Measurements from ENCODE around the gene LSAMP. TPM values are rescaled to one million over a fixed set of nuclear protein-coding genes. Genes with fewer than 3 reads are reported as not detected.
"Not testable (repeated sequence)": the region's sequence is repeated elsewhere in the genome, so short reads cannot be mapped to it uniquely, and the experiment has no call there.

LSAMP gene
- total RNA-seq, 4 donors from 2014 or later = 1.1 to 3.5 (median 2.0) TPM

DNA sequence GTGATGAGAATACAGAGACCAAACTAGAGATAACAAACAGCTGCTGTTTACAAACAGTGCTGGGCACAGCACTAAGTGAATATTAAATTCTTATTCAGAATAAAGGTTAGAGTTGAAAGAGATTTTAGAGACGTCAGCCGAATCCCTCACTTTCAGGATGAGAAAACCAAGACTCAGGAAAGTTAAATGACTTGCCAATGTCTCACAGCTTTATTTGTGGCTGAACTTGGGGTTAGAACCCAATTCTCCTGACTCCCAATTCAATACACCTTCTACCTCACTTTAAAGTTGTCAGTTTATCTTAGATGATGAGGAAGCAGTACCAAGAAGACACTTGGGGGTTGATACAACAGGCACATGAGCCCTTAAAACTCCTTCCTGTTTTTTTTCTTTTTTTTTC is 641.1 kb downstream of the LSAMP start:
- no peak for TF ChIP-seq POLR2A (IDR thresholded peaks at IDR 0.05)
- TF ChIP-seq, protein P1, sequence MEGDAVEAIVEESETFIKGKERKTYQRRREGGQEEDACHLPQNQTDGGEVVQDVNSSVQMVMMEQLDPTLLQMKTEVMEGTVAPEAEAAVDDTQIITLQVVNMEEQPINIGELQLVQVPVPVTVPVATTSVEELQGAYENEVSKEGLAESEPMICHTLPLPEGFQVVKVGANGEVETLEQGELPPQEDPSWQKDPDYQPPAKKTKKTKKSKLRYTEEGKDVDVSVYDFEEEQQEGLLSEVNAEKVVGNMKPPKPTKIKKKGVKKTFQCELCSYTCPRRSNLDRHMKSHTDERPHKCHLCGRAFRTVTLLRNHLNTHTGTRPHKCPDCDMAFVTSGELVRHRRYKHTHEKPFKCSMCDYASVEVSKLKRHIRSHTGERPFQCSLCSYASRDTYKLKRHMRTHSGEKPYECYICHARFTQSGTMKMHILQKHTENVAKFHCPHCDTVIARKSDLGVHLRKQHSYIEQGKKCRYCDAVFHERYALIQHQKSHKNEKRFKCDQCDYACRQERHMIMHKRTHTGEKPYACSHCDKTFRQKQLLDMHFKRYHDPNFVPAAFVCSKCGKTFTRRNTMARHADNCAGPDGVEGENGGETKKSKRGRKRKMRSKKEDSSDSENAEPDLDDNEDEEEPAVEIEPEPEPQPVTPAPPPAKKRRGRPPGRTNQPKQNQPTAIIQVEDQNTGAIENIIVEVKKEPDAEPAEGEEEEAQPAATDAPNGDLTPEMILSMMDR (IDR thresholded peaks at IDR 0.05) = no peak
- H3K4me3 ChIP-seq (ENCODE audit: low read depth, poor library complexity, severe bottlenecking) = no peak overlapping the region
- intact Hi-C loops (cut with DNase I; ENCODE audit: low total_unique reads) = no loop called here
- 83 to 87% methylated on average over 2 of the region's 2 CpGs for WGBS, 2 donors
- DNase-seq (ENCODE audit: low spot score in 2 of 2) = no peak

DNA sequence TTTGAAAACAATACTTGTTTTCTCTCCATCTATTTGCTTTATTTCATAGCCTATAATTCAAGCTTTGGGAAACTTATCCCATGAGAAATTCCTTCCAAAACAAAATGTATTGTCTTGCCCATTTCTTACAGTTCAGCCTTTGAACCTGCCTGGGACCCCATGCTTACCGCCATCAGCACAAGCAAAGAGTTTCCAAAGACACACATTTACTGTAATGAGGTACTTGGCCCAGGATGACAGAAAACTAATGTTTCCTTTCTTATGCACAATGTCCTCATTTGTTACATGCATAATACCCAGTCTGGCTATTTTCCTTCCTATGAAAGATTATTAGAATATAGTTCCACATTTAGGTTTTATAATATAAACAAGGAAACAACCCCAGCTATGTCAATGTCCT is 641.6 kb downstream of the LSAMP start:
- WGBS, 2 donors = 71 to 83% methylated on average over 1 of the region's 1 CpG
- DNase-seq (ENCODE audit: low spot score in 2 of 2) = no peak
- no peak overlapping the region for H3K4me3 ChIP-seq (ENCODE audit: low read depth, poor library complexity, severe bottlenecking)
- intact Hi-C loops (cut with DNase I; ENCODE audit: low total_unique reads) = no loop called here
- TF ChIP-seq POLR2A (IDR thresholded peaks at IDR 0.05) = no peak
- TF ChIP-seq, protein P1 (IDR thresholded peaks at IDR 0.05) = no peak

DNA sequence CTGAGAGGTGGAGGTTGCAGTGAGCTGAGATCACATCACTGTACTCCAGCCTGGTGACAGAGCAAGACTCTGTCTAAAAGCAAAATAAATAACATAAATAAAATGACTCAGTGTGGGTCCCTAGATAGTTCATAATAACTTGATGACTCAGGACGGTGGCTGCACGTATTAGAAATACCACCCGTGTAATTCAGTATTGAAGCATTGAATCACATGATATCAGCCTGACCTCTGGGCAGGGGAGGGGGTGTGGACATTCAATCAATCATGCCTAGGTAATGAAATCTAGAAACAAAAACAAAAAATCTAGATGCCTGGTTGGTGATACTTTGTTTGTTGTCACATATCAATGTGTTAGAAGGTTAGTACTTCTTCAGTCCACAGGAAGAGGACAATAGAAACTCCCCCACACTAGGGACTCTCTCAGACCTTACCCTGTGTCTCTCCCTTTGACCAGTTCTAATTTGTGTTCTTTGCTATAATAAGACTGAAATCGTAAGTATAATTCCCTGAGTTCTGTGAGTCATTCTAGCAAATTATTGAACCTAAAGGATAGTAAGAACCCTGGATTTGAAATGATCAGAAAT is 644.7 kb downstream of the LSAMP start:
- H3K4me3 ChIP-seq (ENCODE audit: low read depth, poor library complexity, severe bottlenecking) = no peak overlapping the region
- DNase-seq (ENCODE audit: low spot score in 2 of 2) = no peak
- no peak for TF ChIP-seq POLR2A (IDR thresholded peaks at IDR 0.05)
- TF ChIP-seq, protein P1 (IDR thresholded peaks at IDR 0.05) = no peak
- WGBS, 2 donors = 63 to 75% methylated on average over 4 of the region's 4 CpGs
- intact Hi-C loops (cut with DNase I; ENCODE audit: low total_unique reads) = no loop called here

DNA sequence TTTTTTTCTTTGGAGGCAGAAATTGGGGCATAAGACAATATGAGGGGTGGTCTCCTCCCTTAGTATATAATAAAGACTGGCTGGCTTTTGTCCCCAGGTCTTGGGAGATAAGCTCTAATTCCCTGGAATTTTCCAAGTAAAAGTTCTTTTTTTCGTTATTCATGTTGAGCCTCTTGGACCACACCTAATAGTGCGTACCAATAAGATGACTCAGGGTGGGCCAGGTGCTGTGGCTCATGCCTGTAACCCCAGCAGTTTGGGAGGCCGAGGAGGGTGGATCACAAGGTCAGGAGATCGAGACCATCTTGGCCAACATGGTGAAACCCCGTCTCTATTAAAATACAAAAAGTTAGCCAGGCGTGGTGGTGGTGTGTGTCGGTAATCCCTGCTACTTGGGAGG is 645.2 kb downstream of the LSAMP start:
- DNase-seq (ENCODE audit: low spot score in 2 of 2); H3K4me3 ChIP-seq (ENCODE audit: low read depth, poor library complexity, severe bottlenecking); intact Hi-C loops (cut with DNase I; ENCODE audit: low total_unique reads): not testable (repeated sequence)
- 85 to 94% methylated on average over 7 of the region's 7 CpGs for WGBS, 2 donors

DNA sequence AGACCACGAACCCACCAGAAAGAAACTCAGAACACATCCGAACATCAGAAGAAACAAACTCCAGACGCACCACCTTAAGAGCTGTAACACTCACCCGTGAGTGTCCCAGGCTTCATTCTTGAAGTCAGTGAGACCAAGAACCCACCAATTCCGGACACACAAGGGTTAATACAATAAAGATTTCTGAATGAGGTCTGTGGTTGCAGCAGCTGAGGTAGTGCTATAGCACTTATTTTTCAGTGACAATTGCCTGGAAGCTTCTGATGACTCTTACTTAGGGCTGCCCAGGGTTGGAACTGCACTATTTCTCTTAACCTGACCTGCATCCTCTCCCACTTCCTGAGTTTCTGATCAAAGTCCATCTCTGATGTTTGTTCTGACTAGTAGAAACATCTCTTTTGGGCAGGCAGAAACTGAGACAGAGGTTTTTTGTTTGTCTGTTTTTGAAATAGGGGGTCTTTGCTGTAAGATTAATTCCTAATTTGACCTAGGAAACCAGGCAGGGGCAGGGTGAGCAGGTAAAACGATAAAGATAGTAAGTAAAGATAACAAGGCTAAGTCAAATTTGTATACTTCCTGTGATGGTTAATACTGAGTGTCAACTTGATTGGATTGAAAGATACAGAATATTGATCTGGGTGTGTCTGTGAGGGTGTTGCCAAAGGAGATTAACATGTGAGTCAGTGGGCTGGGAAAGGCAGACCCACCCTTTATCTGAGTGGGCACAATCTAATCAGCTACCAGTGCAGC is 652.9 kb downstream of the LSAMP start:
- no peak for DNase-seq (ENCODE audit: low spot score in 2 of 2)
- intact Hi-C loops (cut with DNase I; ENCODE audit: low total_unique reads) = no loop called here
- no peak overlapping the region for H3K4me3 ChIP-seq (ENCODE audit: low read depth, poor library complexity, severe bottlenecking)
- WGBS, 2 donors = 64% methylated on average over 6 of the region's 6 CpGs
- TF ChIP-seq POLR2A (IDR thresholded peaks at IDR 0.05) = no peak
- TF ChIP-seq, protein P1 (IDR thresholded peaks at IDR 0.05) = no peak

DNA sequence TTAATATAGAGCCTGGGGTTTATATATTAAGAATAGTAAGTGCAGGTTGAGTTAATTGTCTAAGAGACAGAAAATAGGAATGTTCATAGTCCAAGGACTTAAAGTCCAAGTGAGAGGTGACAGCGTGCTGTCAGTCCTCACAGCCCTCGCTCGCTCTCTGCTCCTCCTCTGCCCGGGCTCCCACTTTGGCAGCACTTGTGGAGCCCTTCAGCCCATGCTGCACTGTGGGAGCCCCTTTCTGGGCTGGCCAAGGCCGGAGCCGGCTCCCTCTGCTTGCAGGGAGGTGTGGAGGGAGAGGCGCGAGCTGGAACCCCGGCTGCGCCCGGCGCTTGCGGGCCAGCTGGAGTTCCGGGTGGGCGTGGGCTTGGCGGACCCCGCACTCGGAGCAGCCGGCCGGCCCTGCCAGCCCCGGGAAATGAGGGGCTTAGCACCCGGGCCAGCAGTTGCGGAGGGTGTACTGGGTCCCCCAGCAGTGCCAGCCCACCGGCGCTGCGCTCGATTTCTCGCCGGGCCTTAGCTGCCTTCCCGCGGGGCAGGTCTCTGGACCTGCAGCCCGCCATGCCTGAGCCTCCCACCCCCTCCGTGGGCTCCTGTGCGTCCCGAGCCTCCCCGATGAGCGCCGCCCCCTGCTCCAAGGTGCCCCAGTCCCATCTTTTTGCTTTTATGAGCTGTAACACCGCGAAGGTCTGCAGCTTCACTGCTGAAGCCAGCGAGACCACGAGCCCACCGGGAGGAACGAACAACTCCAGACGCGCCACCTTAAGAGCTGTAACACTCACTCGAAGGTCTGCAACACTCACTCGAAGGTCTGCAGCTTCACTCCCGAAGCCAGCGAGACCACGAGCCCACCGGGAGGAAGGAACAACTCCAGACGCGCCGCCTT is 653.8 kb downstream of the LSAMP start:
- WGBS, 2 donors = 90 to 93% methylated on average over 47 to 53 of the region's 55 CpGs
- DNase-seq (ENCODE audit: low spot score in 2 of 2); intact Hi-C loops (cut with DNase I; ENCODE audit: low total_unique reads): not testable (repeated sequence)

More for the DNA sequence above, 653.8 kb downstream of the LSAMP start:
- not testable (repeated sequence) for H3K4me3 ChIP-seq (ENCODE audit: low read depth, poor library complexity, severe bottlenecking)

All from lower leg skin (tissue), 4 donors.